SK-N-SH (cell line): Measurements from ENCODE around the gene ANKRD44. TPM values are rescaled to one million over a fixed set of nuclear protein-coding genes. Genes with fewer than 3 reads are reported as not detected.

Experiments
- CTCF ChIA-PET: fragments of 300-600, 350-600 bp; formaldehyde crosslinking; extraction: SDS; loops from one replicate; lab custom pipeline; 2021; lab: Yijun Ruan, JAX
- POLR2A ChIA-PET: fragments of 350-600 bp; sonication (Branson Sonifier 250); formaldehyde crosslinking; extraction: SDS; loops from one replicate; lab custom pipeline; 2020; ENCODE audit warnings: antibody characterized with exemption, inconsistent platforms; lab: Yijun Ruan, JAX
- DNase-seq: peaks from one replicate; pipeline ENCODE4 v3.0.0; 2012
- H2AFZ ChIP-seq: fragments of 200-600 bp; sonication (generic); 2 replicates; pipeline ENCODE4 v1.8.1; 2016; ENCODE audit warnings: antibody characterized with exemption, mild to moderate bottlenecking, low read depth
- H3F3A ChIP-seq: fragments of 200-600 bp; sonication (generic); replicated peaks from 2 replicates; pipeline ENCODE3; 2016; ENCODE audit warnings: antibody characterized with exemption, mild to moderate bottlenecking; ENCODE audit not compliant: insufficient read depth
- H3K27ac ChIP-seq, 2 experiments: fragments of 200-500 bp in 1 of 2; fragments of 200-600 bp in 1 of 2; sonication (Bioruptor generic) in 1 of 2; sonication (generic), shearing (Covaris generic) in 1 of 2; 2 replicates each; pipeline versions ENCODE4 v1.5.1 to v1.6.1; 2014 to 2016; ENCODE audit warnings: low read depth in 2 of 2, inconsistent platforms in 1 of 2, low read length in 1 of 2, mild to moderate bottlenecking in 1 of 2, mixed read lengths in 1 of 2
- H3K27me3 ChIP-seq: fragments of 200-600 bp; sonication (generic), shearing (Covaris generic); 2 replicates; pipeline ENCODE4 v1.6.1; 2016; ENCODE audit warnings: mixed run types; ENCODE audit not compliant: insufficient read depth
- H3K36me3 ChIP-seq, 2 experiments: fragments of 200-500 bp in 1 of 2; fragments of 200-600 bp in 1 of 2; sonication (Bioruptor generic) in 1 of 2; sonication (generic) in 1 of 2; replicated peaks in 1 of 2; 2 replicates each; pipeline versions ENCODE3 to v1.5.1; 2014 to 2016; ENCODE audit warnings: low read length in 1 of 2, mild to moderate bottlenecking in 1 of 2; ENCODE audit not compliant: insufficient read depth in 2 of 2, control insufficient read depth in 1 of 2
- H3K4me1 ChIP-seq, 2 experiments: fragments of 200-500 bp in 1 of 2; fragments of 200-600 bp in 1 of 2; sonication (Bioruptor generic) in 1 of 2; sonication (generic), shearing (Covaris generic) in 1 of 2; 2 replicates each; pipeline versions ENCODE4 v1.5.1 to v1.6.1; 2014 to 2016; ENCODE audit warnings: low read depth in 1 of 2, low read length in 1 of 2, mixed run types in 1 of 2; ENCODE audit not compliant: insufficient read depth in 2 of 2, control insufficient read depth in 1 of 2
- H3K4me2 ChIP-seq: fragments of 200-600 bp; sonication (generic), shearing (Covaris generic); 2 replicates; pipeline ENCODE4 v1.6.1; 2017; ENCODE audit warnings: mixed run types
- H3K4me3 ChIP-seq, 2 experiments: fragments of 200-500 bp in 1 of 2; fragments of 200-600 bp in 1 of 2; sonication (Bioruptor generic) in 1 of 2; sonication (generic), shearing (Covaris generic) in 1 of 2; 2 replicates each; pipeline versions ENCODE4 v1.5.1 to v1.8.1; 2014 to 2016; ENCODE audit warnings: low read depth in 2 of 2, inconsistent platforms in 1 of 2, low read length in 1 of 2, mild to moderate bottlenecking in 1 of 2, mixed read lengths in 1 of 2, moderate library complexity in 1 of 2
- H3K79me2 ChIP-seq: fragments of 200-600 bp; sonication (generic); 2 replicates; pipeline ENCODE4 v1.8.1; 2017; ENCODE audit warnings: mild to moderate bottlenecking; ENCODE audit not compliant: insufficient read depth
- H3K9ac ChIP-seq: fragments of 200-600 bp; sonication (generic); 2 replicates; pipeline ENCODE4 v1.6.1; 2017; ENCODE audit warnings: mixed run types
- H3K9me2 ChIP-seq: fragments of 200-600 bp; sonication (generic); 2 replicates; pipeline ENCODE4 v1.6.1; 2017; ENCODE audit warnings: mixed run types
- H3K9me3 ChIP-seq: fragments of 200-600 bp; sonication (generic); 2 replicates; pipeline ENCODE4 v1.6.1; 2017; ENCODE audit warnings: mixed run types, mild to moderate bottlenecking, moderate library complexity
- H4K20me1 ChIP-seq: fragments of 200-600 bp; sonication (generic); 2 replicates; pipeline ENCODE4 v1.6.1; 2017; ENCODE audit warnings: mild to moderate bottlenecking, mixed run types; ENCODE audit not compliant: insufficient read depth
- CHD2 ChIP-seq: fragments of 150-350 bp; IDR thresholded peaks from 2 replicates; pipeline ENCODE4 v1.6.1; 2018; ENCODE audit warnings: low read length; ENCODE audit not compliant: partially characterized antibody
- EZH2phosphoT487 ChIP-seq: fragments of 200-600 bp; sonication (generic); IDR thresholded peaks from 2 replicates; pipeline ENCODE4 v1.6.1; 2017; ENCODE audit warnings: low read depth, mixed run types, mild to moderate bottlenecking, antibody characterized with exemption, moderate library complexity, borderline replicate concordance
- FOSL2 ChIP-seq: IDR thresholded peaks from 2 replicates; pipeline ENCODE4 v1.4.0; 2012; ENCODE audit warnings: low read depth, mild to moderate bottlenecking, moderate library complexity, borderline replicate concordance
- FOXM1 ChIP-seq: IDR thresholded peaks from 2 replicates; pipeline ENCODE4 v1.4.0; 2012; ENCODE audit warnings: low read depth, mild to moderate bottlenecking
- JUND ChIP-seq: IDR thresholded peaks from 2 replicates; pipeline ENCODE4 v1.4.0; 2012
- MEF2A ChIP-seq: IDR thresholded peaks from 2 replicates; pipeline ENCODE4 v1.4.0; 2012; ENCODE audit warnings: low read depth, borderline replicate concordance
- RAD21 ChIP-seq: IDR thresholded peaks from 2 replicates; pipeline ENCODE4 v1.6.1; 2012; ENCODE audit warnings: mild to moderate bottlenecking, low read length
- RCOR1 ChIP-seq: fragments of 150-350 bp; IDR thresholded peaks from 2 replicates; pipeline ENCODE4 v1.6.1; 2017; ENCODE audit warnings: antibody characterized with exemption, low read length
- SIN3A ChIP-seq: IDR thresholded peaks from 2 replicates; pipeline ENCODE4 v1.6.1; 2012; ENCODE audit warnings: low read depth, mild to moderate bottlenecking, low read length, moderate library complexity, borderline replicate concordance
- TAF1 ChIP-seq: IDR thresholded peaks from 2 replicates; pipeline ENCODE4 v1.6.1; 2012; ENCODE audit warnings: low read depth, mild to moderate bottlenecking, low read length, moderate library complexity, borderline replicate concordance
- TEAD4 ChIP-seq: IDR thresholded peaks from 2 replicates; pipeline ENCODE4 v1.4.0; 2012; ENCODE audit warnings: mild to moderate bottlenecking, borderline replicate concordance; ENCODE audit not compliant: insufficient read depth
- USF1 ChIP-seq: IDR thresholded peaks from 2 replicates; pipeline ENCODE4 v1.4.0; 2012; ENCODE audit warnings: low read depth, borderline replicate concordance
- YY1 ChIP-seq: IDR thresholded peaks from 2 replicates; pipeline ENCODE4 v1.4.0; 2012; ENCODE audit warnings: low read depth, mild to moderate bottlenecking
- ZBTB33 ChIP-seq: IDR thresholded peaks from 2 replicates; pipeline ENCODE4 v1.4.0; 2012; ENCODE audit warnings: low read depth, borderline replicate concordance
- WGBS: methylation state at CpG from one replicate; pipeline ENCODE4 v1.1.6; 2017; ENCODE audit warnings: low lambda C conversion rate; 5-methylcytosine and 5-hydroxymethylcytosine counted together
- polyA plus RNA-seq, 3 experiments: library from polyadenylated mRNA; depleted of rRNA; stranded (reverse); fragments of >200 nt; gene quantifications; 2 replicates each; pipeline ENCODE4 v1.2.3, GENCODE V29; 2012
- TF ChIP-seq, protein P1 (sequence below): fragments of 150-350 bp; IDR thresholded peaks from 2 replicates; pipeline ENCODE4 v1.6.1; 2016; ENCODE audit warnings: mild to moderate bottlenecking, low read depth, low read length
- TF ChIP-seq, protein P2 (sequence below): IDR thresholded peaks from 2 replicates; pipeline ENCODE4; 2012

Gene ANKRD44
- polyA plus RNA-seq, 1 of the 3 experiments (the other 2 are of a cell fraction) = 12.5 TPM

GRCh38 chr2:197030090-197030489 lies 280.5 kb downstream of the ANKRD44 start (continued):
- TF ChIP-seq, protein P1, sequence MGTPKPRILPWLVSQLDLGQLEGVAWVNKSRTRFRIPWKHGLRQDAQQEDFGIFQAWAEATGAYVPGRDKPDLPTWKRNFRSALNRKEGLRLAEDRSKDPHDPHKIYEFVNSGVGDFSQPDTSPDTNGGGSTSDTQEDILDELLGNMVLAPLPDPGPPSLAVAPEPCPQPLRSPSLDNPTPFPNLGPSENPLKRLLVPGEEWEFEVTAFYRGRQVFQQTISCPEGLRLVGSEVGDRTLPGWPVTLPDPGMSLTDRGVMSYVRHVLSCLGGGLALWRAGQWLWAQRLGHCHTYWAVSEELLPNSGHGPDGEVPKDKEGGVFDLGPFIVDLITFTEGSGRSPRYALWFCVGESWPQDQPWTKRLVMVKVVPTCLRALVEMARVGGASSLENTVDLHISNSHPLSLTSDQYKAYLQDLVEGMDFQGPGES = no peak
- no peak for TF ChIP-seq FOXM1
- TF ChIP-seq MEF2A = no peak
- TF ChIP-seq YY1 = no peak
- no peak for TF ChIP-seq RAD21
- TF ChIP-seq RCOR1 = no peak
- no peak for TF ChIP-seq USF1
- no peak for TF ChIP-seq EZH2phosphoT487
- no peak for TF ChIP-seq TAF1
- no peak for TF ChIP-seq FOSL2
- no peak for TF ChIP-seq CHD2

- Histone ChIP-seq H3K4me1 (no peaks in the 10 kb centered on the region; a peak in 1 of 4 replicates), H2AFZ (no peak overlapping the region)
- CTCF ChIA-PET = interaction anchor here (0.9 to 2.0 kb wide), 4 partner anchors 10 to 293 kb away, joined by 3 to 7 read pairs (median 4); no protein-coding TSS in a partner anchor
- TF ChIP-seq, protein P2, sequence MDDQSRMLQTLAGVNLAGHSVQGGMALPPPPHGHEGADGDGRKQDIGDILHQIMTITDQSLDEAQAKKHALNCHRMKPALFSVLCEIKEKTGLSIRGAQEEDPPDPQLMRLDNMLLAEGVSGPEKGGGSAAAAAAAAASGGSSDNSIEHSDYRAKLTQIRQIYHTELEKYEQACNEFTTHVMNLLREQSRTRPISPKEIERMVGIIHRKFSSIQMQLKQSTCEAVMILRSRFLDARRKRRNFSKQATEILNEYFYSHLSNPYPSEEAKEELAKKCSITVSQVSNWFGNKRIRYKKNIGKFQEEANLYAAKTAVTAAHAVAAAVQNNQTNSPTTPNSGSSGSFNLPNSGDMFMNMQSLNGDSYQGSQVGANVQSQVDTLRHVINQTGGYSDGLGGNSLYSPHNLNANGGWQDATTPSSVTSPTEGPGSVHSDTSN = no peak
- TF ChIP-seq CHD2 = no peak
- TF ChIP-seq, all 33 proteins: peak for 0
- Histone ChIP-seq H3K4me3 (no peak overlapping the region), H3K9me3 (no peaks in the 10 kb centered on the region), H3K36me3 (peaks cover 0 to 10% of the 10 kb centered on the region in 2 experiments), H4K20me1 (no peaks in the 10 kb centered on the region), H3K9ac (no peak overlapping the region), H3K27ac (no peak overlapping the region), H3K79me2 (no peaks in the 10 kb centered on the region), H3K9me2 (no peaks in the 10 kb centered on the region), H3K4me2 (no peak overlapping the region), H3K27me3 (no peaks in the 10 kb centered on the region), H3F3A (no peaks in the 10 kb centered on the region)
- POLR2A ChIA-PET = no interaction called here
- DNase-seq = no peak
- 90% methylated on average over 3 of the region's 3 CpGs for WGBS
These were observed 281.9 kb downstream of the ANKRD44 start for GRCh38 chr2:197028633-197029032.

DNA sequence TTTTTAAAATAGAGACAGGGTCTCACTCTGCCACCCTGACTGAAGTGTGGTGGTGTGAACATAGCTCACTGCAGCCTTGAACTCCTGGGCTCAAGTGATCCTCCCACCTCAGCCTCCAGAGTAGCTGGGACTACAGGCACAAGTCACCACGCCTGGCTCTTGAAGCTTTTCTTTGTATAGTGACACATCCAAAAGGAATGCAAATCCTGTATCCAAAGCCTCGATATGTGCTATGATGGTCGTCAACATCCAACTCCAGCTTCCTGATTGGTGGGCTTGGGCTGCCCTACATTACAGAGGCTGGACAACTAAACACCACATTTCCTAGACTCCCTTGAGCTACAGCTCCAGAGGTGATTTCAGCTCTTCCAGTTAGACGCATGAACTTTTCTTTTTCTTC lies 282.4 kb downstream of the ANKRD44 start:
- no peaks in the 10 kb centered on the region for H3K27me3 ChIP-seq
- H3K4me3 ChIP-seq = no peak overlapping the region
- ChIA-PET CTCF (interaction anchor here (0.9 to 2.0 kb wide), 3 partner anchors 10 to 294 kb away, joined by 3 to 7 read pairs (median 4); no protein-coding TSS in a partner anchor), POLR2A (no interaction called here)
- H2AFZ ChIP-seq = no peak overlapping the region
- H3K36me3 ChIP-seq = peaks cover 0 to 10% of the 10 kb centered on the region in 2 experiments
- H3K9me2 ChIP-seq = no peaks in the 10 kb centered on the region
- H3K79me2 ChIP-seq = no peaks in the 10 kb centered on the region
- DNase-seq = no peak
- no peak overlapping the region for H3K9ac ChIP-seq
- H4K20me1 ChIP-seq = no peaks in the 10 kb centered on the region
- H3K4me2 ChIP-seq = no peak overlapping the region
- 64% methylated on average over 4 of the region's 4 CpGs for whole genome bisulfite sequencing
- no peaks in the 10 kb centered on the region for H3F3A ChIP-seq
- H3K9me3 ChIP-seq = no peaks in the 10 kb centered on the region
- no peak overlapping the region for H3K27ac ChIP-seq
- TF ChIP-seq JUND (0 out of 2 replicates have a peak, but pooled peaks have one; percentile 7), MEF2A (no peak), FOXM1 (no peak), TEAD4 (no peak), SIN3A (no peak), EZH2phosphoT487 (no peak), FOSL2 (no peak; the same call in 1 of the 2 replicates), ZBTB33 (no peak)
- H3K4me1 ChIP-seq = no peaks in the 10 kb centered on the region; a peak in 1 of 4 replicates
